NCI-H510A (cell line): ENCODE data around the gene TOMM22.

Experiments used
- DNase-seq: peaks from one replicate; lab custom pipeline; 2025; lab: John Stamatoyannopoulos, UW

TOMM22 gene

GRCh38 chr22:38696606-38697424, 15.1 kb downstream of the TOMM22 start:
- no peak for DNase-seq

GRCh38 chr22:38697425-38698089, 15.8 kb downstream of the TOMM22 start:
- DNase-seq, result no peak

- DNase-seq, result no peak
Measured at GRCh38 chr22:38698407-38699094, 16.8 kb downstream of the TOMM22 start.

- no peak for DNase-seq
Measured at GRCh38 chr22:38699143-38699542, 17.4 kb downstream of the TOMM22 start.

GRCh38 chr22:38699784-38700183, 18.0 kb downstream of the TOMM22 start:
- no peak for DNase-seq

GRCh38 chr22:38700270-38700788, 18.6 kb downstream of the TOMM22 start:
- DNase-seq, result no peak

GRCh38 chr22:38700789-38701628, 19.3 kb downstream of the TOMM22 start, which contains the start of gene JOSD1:
JOSD1 (minus strand) TSS chr22:38700943; CDS start chr22:38699987, 956 bp downstream.
- peak; percentile 80 for DNase-seq

GRCh38 chr22:38704654-38705234, 23.0 kb downstream of the TOMM22 start:
- DNase-seq, result no peak

- peak; percentile 99 for DNase-seq
Measured at GRCh38 chr22:38705235-38706100, 23.7 kb downstream of the TOMM22 start, which contains the start of gene GTPBP1. GTPBP1 (plus strand) TSS chr22:38705944; CDS start chr22:38705956, 12 bp downstream.

- DNase-seq, result no peak
Measured at GRCh38 chr22:38706101-38706900, 24.5 kb downstream of the TOMM22 start.

- no peak for DNase-seq
Measured at GRCh38 chr22:38706901-38707195, 25.1 kb downstream of the TOMM22 start.

GRCh38 chr22:38707346-38707745, 25.6 kb downstream of the TOMM22 start:
- DNase-seq, result no peak

GRCh38 chr22:38707984-38708383, 26.2 kb downstream of the TOMM22 start:
- DNase-seq, result no peak

GRCh38 chr22:38709306-38709705, 27.5 kb downstream of the TOMM22 start:
- DNase-seq, result no peak

- no peak for DNase-seq
Measured at GRCh38 chr22:38710351-38710750, 28.6 kb downstream of the TOMM22 start.

- no peak for DNase-seq
Measured at GRCh38 chr22:38710866-38711265, 29.1 kb downstream of the TOMM22 start.

GRCh38 chr22:38712486-38713207, 30.9 kb downstream of the TOMM22 start:
- DNase-seq, result no peak

- no peak for DNase-seq
Measured at GRCh38 chr22:38713921-38714320, 32.2 kb downstream of the TOMM22 start.
